DMS79 treated with DMSO at 0.1 percent for 48 hours (cell line): ENCODE data around the gene COX19.
A peak's percentile ranks its signal among the peaks of the same experiment; 100 is the strongest.

ENCODE experiments used
- DNase-seq: peaks from one replicate; lab custom pipeline; 2025; lab: John Stamatoyannopoulos, UW

The COX19 gene, protein sequence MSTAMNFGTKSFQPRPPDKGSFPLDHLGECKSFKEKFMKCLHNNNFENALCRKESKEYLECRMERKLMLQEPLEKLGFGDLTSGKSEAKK

DNA sequence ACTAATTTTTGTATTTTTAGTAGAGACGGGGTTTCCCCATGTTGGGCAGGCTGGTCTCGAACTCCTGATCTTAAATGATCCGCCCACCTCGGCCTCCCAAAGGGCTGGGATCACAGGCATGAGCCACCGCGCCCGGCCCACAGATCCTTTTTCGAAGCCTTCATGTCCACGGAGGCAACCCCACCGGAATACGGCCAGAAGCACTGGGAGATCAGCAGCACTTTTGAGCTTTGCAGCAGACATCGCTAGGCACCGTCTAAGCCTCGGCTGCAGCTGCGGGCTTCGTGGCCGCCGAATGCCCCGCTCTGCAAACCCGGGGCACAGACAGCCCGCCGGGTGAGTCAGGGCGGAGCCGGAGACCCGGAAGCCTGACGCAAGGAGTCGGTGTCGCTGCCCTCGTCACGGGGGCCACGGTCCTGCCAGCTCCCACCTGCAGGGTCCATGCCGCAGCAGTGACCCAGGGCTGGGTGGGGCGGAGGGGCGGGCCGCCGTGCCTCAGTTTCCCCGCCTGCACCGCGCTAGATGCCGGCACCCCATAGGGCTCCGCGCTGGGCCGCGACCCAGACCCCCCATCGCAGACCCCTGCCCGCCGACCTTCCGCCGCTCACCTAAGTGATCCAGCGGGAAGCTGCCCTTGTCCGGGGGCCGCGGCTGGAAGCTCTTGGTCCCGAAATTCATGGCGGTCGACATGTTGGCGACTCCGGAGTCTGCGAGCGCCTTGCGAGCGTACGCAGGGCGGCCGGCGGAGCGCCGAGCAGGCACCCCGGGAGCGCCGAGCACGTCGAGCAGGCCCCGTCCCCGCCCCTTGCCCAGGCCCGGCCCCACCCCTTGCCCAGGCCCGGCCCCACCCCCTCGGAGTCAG is at the start of gene COX19:
Gene COX19 (minus strand): TSS at position 730 of the 862 bp plus-strand sequence. CDS start 40 bp downstream, at position 690.
- peak; percentile 58 for DNase-seq

DNA sequence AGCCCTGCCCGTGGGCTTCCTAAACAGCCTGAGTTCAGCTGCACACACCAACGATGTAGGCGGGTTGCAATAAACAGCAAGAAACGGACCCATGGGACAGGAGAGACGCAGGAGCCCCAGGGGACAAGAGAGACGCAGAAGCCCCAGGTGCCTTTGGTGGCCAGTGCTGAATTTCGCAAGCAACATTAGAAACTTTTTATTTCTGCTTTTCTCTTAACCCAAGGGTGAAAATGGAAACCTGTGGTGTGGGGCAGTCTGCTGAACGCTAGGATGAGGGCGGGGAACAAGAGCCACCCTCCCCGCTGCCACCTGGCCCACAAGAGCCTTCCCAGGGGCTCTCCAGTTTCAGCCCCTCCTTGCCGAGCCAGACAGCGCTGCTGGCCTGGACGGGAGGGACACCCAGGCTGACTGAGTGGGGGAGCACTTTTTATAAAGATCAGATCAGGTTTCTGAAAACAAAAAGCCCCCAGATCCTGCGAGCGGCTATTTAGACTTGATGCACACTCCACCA is 49.0 kb upstream of the COX19 start:
- DNase-seq: peak; percentile 71

DNA sequence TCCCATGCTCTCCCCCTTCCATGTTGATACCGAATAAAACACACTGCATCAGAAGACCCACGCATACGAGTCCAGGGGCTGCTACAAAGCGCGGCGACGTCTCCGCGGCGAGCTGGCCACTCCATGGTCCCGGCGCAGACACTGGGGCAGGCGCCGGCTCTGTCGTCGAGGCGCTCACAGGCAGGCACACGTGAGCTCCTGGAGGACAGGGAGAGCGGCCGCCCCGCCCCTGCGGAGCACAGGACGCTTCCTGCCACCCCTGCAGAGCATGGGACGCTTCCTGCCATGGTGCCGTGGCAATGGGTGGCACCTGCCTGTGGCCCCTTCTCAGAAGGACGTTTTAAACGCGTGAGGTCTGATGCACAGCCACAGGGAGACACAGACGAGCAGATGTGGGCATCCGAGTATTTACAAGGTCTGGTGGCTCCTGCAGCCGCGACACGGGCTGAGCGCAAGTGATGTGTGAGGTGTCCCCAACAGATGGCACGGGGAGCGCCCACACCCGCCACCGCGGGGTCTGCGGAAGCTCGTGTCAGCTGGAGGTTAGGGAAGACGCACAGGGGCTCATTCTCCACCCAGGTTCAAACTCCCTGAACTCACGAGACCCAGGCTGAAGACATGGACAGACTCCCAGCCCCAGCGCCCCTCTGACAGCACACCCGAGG is 47.6 kb upstream of the COX19 start:
- DNase-seq: no peak

DNA sequence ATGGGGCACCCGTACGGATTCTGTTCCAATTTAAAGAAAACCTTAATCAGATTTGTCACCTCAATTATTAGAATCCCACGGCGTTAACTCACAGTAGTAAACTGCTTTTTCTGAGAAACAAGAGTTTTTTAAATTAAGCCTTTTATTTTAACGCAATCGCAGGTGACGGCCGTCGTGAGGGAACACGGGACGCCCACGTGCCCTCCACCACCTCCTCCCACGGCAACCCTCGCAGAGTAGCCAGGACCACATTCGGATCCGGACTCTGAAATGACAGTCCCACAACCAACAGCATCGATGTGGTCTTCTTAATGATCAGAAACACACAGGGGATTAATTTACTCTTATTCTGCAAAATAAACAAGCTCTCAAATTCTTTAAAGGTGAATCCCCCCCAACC is 47.0 kb upstream of the COX19 start:
- no peak for DNase-seq

DNA sequence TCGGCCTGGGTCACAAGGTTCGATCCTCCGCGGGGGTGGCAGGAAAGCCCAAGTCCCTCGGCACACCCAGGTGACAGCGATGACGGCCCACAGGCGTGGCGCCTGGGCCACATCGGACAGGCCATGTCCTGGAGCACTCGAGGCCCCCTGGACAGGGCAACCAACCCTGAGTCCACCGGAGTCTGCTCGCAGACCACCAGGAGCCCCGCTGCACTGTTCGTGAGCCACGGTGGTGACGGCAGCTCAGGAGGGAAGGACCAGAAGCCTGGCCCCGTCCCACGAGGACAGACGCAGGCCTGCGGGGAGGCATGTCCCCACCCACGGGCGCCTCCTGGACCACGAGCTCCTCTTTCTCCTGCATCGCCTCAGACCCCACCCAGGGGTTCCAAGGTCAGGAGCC is 46.6 kb upstream of the COX19 start:
- no peak for DNase-seq

DNA sequence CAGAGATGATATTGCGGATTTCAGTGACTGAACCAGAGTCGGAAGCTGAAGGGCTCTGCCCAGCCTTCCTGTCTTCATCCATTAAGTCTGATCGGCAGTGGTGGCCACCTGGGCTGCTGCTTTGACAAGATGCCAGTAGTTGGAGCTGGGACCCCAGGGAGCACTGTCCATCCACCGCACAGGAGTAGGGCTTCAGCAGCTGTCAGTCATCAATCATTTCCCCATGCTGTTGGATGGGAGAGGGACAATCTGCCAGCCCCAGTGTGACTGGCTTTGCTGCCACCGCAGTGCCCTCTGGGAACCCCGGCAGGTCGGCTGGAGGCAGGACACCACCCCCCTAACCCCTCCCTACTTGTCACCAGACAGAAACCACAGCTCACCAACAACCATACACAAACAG is 46.0 kb upstream of the COX19 start:
- DNase-seq: no peak

DNA sequence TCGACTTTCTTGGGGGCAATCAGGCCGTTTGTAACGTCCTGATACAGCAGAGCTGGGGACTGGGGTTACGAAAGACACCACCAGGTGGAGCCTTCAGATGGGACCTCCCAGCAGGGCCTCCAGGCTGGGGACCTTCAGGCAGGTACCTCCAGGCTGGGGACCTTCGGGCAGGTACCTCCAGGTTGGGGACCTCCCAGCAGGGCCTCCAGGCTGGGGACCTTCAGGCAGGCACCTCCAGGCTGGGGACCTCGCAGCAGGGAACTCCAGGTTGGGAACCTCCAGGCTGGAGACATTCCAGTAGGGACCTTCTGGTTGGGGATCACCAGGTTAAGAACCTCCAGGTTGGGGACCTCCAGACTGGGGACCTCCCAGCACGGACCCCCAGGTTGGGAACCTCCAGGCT is 45.5 kb upstream of the COX19 start:
- DNase-seq: no peak

DNA sequence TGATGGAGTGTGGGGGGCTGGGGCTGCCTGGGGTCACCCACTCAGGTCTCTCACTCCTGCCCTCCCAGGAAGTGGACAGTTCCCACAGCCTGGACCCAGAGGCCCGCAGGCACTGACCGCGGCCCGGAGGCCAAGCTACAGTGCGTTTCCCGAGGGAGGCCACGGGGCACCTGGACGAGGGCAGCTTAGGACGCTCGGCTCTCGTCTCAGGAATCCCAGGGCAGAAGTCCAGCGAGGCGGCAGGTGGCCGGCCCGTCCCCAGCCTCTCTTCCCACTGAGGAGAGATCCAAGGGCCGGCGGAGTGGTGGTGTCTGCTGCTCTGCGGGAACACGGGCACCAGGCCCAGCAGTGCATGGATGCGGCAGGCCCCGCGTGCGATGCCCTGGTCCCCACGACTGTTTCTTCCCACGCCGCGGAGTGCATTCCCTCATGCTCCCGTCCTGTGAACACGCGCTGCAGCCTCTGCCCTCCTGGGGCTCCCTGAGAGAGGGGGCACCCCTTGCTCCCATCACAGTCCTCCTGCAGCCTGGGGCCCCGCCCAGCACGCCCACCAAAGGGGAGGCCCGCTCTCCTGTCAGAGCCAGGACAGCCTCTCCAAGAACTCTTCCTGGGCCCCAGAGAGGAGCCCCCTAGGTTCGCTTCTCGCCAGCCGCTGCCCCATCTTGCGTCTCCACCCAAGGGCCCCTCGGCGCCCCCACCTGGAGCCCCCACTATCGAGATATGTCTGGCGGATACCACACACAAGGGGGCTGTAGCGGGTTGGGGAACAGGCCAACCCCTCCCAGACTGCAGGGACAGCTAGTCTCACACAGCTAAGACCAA is 44.7 kb upstream of the COX19 start:
- DNase-seq: no peak

DNA sequence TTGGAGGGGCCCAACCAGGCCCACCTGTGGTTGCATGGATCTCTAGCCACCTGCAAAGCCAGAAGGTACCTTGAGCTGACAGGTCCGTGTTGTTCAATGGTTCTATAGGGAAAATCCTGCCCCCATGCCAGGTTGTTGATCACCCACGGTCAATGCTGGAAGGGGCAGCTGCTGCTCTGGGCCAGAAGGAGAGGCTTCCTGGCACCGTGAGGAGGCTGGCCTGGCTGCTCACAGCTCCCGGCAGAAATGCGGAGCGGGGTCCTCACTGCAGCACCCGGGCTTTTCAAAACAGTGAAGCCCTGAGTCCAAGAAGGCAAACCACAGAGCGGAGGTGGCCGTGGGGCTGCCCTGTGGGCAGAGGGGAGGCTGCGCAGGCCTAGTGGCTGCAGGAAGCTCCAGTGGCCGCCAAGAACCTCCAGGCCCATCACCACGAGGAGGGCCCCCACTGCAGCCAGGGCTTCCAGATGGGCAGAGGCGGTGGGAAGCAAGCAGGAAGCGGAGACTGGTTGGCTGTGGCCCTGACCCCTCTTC is 44.0 kb upstream of the COX19 start:
- DNase-seq: no peak

DNA sequence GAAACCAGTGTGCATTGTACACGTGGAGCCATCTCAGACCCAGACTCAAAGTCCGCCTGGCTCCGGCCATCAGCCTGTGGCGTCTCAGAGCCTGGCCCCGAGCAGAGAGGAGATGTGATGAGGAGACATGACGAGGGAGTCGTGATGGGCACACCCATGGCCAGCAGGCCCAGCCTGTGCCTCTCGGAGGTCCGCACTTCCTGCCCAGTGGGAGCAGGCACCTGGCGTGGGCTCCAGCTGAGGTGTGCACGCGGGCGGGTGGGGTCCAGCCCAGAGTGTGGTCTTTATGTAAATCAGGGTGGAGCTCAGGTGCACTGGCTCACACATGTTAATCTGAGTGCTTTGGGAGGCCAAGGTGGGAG is 43.0 kb upstream of the COX19 start:
- no peak for DNase-seq

DNA sequence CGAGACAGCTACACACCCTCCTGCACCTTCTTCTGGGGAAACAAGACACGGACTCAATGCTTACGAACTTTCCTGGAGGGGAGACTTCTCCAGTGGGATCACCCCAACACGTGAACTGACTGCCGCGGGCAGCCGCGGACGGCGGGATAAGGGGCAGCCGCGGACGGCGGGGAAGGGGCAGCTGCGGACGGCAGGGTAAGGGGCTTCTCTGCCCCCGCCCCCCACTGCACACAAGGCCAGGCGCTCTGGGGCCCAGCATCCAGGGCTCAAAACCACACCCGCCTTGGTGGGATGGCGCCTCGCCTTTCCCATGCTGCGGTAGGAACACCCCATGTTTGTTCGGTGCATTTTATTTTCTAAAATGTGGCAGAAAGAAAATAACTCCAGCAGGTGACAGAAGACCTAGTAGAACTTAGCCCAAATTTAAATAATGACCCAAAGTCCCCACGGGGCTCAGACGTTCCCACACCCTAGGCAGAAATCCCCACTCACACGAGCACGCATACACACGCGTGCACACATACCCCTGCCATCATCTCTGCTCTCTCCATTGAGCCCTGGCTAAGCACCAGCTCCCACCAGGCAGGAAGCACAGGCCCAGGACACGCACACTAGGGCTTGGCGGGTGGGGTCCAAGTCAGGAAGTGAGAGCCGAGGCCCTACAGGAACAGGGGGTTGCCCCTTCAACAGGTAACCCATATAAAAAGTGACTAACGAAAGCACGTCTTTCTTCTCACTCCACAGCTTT is 42.4 kb upstream of the COX19 start:
- DNase-seq: no peak

DNA sequence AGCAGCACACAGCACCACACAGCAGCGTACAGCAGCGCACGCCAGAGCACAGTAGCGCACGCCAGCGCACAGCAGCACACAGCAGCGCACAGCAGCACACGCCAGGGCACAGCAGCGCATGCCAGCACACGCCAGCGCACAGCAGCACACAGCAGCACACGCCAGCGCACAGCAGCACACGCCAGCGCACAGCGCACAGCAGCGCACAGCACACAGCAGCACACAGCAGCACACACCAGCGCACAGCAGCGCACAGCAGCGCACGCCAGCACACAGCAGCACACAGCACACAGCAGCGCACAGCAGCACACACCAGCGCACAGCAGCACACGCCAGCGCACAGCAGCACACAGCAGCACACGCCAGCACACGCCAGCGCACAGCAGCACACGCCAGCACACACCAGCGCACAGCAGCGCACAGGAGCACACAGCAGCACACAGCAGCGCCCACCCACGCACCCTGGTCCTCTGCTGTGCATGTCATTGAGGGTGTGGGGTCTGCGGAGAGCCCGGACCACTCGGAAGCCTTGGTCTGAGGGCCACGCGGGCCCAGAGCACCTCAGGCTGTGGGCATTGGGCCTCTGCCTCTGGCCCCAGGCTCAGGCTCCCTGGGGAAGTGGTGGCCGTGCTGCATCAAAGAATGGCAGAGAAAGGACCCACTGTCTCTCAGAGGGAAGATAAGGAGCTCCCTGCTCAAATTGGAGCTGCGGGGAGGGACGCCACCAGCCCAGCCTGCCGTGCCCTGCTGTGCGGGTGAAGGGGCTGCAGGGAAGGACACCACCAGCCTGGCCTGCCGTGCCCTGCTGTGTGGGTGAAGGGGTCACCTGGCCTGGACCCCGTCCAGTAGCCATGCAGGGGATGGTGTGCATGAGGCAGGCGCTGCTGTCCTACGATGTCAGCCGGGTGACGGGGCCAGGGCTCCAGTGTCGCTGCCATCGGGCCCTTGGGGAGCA is 41.5 kb upstream of the COX19 start:
- no peak for DNase-seq

DNA sequence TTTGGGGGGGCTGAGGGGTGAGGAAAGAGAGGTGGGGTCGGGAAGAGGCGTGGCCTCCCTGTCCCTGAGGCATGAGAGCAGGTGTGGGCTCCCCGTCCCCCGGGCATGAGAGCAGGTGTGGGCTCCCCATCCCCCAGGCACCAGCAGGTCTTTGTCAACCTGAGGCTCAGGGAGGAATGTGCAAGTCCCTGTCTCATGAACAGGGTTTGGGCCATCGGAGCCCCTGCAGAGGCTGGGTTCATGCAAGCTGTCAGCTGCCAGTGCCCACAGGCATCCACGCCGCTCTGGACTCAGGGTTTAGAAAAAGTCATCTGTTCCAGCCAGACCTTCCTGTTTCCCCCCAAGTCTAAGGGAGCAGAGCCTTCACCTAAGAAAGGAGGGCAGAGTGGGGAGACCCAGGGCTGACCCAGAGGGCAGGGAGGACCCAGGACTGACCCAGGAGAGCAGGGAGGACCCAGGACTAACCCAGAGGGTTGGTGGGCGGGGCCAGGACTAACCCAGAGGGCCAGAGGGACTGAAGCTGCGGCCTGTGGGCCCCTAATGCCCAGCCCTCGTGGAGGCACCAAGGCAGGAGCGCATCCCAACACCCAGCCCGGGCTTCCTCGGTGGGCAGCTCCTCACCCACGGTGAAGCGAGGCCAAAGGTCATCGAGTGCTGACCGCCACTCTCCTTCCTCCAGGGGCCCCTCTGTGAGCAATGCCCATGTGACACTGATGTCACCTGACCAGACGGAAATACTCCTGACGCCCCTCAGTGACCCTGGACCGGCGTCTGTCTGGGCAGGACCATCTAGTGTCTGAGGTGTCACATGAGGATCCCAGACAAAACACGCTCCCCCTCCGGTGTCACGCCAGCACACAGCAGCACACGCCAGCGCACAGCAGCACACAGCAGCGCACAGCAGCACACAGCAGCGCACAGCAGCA is 40.1 kb upstream of the COX19 start:
- no peak for DNase-seq

DNA sequence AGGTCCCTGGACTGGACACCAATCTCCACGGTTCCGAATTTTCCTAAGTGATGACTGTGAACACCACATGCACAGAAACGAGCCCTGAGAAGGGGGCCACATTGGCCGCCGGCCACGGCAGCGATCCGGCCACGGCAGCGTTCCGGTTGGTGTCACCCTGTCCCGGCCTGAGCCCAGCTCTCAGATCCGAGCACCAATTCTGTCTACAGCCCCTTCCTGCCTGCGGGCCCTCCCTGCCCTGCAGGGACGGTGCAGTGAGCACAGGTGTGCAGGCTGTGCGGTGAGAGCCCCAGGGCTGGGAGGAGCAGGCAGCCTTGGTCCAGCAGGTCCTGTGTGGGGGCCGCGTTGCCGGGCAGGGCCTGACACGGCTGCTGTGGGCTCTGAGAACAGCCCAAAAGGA is 39.3 kb upstream of the COX19 start:
- DNase-seq: no peak

DNA sequence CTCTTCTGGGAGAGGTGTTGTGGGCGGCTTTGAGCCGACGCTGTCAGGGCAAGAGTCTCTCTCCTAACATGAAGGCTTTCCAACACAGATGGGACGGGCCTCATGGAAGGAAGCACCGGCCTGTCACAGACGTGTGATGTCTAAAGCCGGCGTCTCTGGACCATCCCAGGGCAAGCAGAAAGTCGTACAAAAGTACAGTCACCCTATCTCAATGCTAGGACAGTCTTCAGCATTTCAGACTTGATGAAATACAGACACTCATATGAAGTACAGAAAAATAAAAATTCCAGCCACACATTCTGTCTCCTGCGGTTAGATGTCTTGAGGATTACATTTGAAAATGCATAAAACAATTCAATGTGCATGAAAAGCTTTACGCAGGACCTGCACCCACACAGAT is 38.2 kb upstream of the COX19 start:
- no peak for DNase-seq

DNA sequence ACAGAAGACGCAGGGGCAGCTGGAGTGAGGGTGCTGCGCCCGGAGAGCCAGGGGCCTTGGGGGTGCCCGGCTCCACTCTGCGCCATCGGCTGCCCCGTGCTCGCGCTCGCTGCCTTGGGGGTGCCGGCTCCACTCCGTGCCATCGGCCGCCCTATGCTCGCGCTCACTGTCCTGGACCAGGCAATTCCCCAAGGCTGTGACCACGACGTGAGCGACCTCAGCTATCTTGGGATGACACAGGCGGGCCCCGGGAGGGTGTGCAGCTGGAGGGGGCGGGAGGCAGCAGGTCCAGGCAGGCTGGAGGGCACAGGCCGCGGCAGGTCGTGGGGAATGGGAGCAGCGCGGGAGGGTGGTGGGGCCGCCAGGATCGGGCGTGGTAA is 37.4 kb upstream of the COX19 start:
- no peak for DNase-seq

DNA sequence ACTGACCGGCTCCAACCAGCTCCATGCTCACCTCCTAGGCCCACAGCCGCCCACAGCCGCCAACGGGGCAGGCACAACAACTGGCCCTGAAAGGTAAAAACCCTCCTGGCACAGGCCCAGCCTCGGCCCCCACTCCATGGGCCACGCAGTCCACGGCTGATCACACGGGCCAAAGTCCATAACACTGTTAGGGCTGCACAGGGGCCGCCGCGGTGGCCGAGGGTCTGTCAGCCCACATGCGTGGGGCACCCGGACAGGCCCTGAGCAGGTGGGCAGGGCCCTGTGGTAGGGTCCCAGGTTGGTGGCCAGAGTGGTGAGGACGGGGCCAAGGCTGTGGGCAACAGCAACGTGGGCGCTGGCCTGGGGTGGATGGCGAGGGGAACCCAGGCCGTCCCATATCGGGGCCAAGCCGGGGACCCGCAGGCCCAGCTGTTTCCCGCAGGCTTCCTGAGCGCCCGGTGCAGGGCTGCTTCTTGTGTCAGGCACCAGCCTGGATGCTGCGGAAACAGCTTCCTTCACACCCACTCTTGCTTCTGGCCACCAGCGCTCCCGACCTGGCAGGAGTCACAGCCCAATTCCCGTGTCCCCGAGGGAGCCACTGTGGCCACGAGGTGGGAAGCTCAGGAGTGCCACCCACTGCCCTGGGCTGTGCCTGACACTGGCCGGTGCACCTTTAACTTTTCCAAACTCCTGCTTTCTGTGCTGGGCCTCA is 36.8 kb upstream of the COX19 start:
- no peak for DNase-seq

DNA sequence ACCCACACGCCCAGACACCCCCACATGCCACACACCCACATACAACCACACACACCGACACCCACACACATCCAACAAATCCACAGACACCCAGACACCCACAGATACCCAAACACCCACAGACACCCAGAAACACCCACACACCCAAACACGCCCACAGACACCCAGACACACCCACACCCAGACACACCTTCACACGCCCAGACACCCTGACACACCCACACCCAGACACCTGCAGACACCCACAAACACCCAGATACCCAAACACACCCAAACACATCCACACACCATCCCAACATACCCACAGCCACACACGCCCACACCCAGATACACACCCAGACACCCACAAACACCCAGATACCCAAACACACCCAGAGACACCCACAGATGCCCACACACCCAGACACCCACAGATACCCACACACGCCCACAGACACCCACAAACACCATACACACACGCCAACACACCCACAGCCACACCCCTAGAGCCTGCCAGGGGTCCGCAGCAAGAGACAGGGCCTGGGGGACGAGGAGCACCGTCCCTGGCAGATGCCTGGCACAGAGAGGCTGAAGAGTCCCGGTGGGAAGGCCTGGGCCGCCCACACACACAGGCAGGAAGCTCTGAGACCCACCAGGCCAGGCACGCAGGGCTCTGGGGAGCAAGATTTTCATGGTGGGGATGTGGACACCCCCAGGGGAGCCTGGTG is 36.1 kb upstream of the COX19 start:
- no peak for DNase-seq
